ENCODE measurements around the gene PFKFB2. TPM values are rescaled to one million over a fixed set of nuclear protein-coding genes. Genes with fewer than 3 reads are reported as not detected.

The PFKFB2 gene
- total and polyA plus RNA-seq, 2 of the 8 experiments (the other 6 are each of a cell fraction or from before 2014, with no cell fraction given) = 6.7 to 19.1 TPM

GRCh38 chr1:207031632-207032264, 21.3 kb upstream of the PFKFB2 start (continued):
- no peak for TF ChIP-seq CHD7 (IDR thresholded peaks at IDR 0.05; ENCODE audit: insufficient replicate concordance, low read length)
- TF ChIP-seq ZNF274 (IDR thresholded peaks at IDR 0.05; ENCODE audit: borderline replicate concordance, extremely low read depth, low read length) = no peak
- no peak for TF ChIP-seq SUZ12 (IDR thresholded peaks at IDR 0.05; ENCODE audit: low read length)
- TF ChIP-seq EP300 (IDR thresholded peaks at IDR 0.05; ENCODE audit: borderline replicate concordance in 1 of 2, low read depth in 2 of 2, low read length in 2 of 2) = no peak
- TF ChIP-seq TBP (IDR thresholded peaks at IDR 0.05; ENCODE audit: low read depth, low read length) = no peak
- no peak for TF ChIP-seq BRCA1 (IDR thresholded peaks at IDR 0.05; ENCODE audit: low read depth, low read length)
- TF ChIP-seq GABPA (IDR thresholded peaks at IDR 0.05; ENCODE audit: borderline replicate concordance, insufficient read depth, low read length) = no peak
- TF ChIP-seq KDM5A (IDR thresholded peaks at IDR 0.05; ENCODE audit: low read length) = no peak
- no peak for TF ChIP-seq SIN3A (conservative IDR thresholded peaks at IDR 0.05 in 1 of 2, IDR thresholded peaks at IDR 0.05 in 1 of 2; ENCODE audit: low read depth in 1 of 2, low read length in 2 of 2)

All from H1 (cell line).